ENCODE results near the gene DDAH2.

DNA sequence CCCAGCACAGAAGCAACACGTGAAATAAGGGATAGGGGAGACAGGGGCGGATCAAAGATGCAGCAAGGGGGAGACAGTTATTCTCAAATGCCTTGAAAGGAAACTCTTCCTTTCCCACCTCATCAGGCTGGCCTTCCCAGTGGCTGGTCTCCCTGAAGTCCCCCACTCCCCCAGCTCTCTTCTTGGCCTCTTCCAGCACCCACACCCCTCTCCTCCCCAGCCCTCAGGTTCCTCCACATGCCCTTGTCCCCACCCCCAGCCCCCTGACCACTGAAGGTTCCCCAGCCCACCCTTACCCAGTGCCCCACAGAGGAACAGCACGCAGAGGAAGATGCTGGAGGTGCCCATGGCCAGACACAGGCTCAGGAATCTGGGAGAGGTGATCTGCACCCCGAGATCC is 15.6 kb downstream of the DDAH2 start:
- TF ChIP-seq CEBPB (IDR thresholded peaks at IDR 0.05) (no peak), YY1 (IDR thresholded peaks at IDR 0.05; ENCODE audit: low read depth) (no peak), EP300 (IDR thresholded peaks at IDR 0.05; ENCODE audit: borderline replicate concordance) (no peak), EGR1 (IDR thresholded peaks at IDR 0.05) (no peak), TAF1 (IDR thresholded peaks at IDR 0.05; ENCODE audit: low read depth) (no peak), ZBTB7A (IDR thresholded peaks at IDR 0.05; ENCODE audit: low read depth) (no peak), MAX (IDR thresholded peaks at IDR 0.05) (no peak), TEAD4 (IDR thresholded peaks at IDR 0.05) (no peak), CREB1 (IDR thresholded peaks at IDR 0.05; ENCODE audit: low read depth) (no peak), TCF12 (IDR thresholded peaks at IDR 0.05; ENCODE audit: low read depth) (no peak), FOXM1 (IDR thresholded peaks at IDR 0.05; ENCODE audit: borderline replicate concordance, low read depth) (no peak)
- TF ChIP-seq, protein P1, sequence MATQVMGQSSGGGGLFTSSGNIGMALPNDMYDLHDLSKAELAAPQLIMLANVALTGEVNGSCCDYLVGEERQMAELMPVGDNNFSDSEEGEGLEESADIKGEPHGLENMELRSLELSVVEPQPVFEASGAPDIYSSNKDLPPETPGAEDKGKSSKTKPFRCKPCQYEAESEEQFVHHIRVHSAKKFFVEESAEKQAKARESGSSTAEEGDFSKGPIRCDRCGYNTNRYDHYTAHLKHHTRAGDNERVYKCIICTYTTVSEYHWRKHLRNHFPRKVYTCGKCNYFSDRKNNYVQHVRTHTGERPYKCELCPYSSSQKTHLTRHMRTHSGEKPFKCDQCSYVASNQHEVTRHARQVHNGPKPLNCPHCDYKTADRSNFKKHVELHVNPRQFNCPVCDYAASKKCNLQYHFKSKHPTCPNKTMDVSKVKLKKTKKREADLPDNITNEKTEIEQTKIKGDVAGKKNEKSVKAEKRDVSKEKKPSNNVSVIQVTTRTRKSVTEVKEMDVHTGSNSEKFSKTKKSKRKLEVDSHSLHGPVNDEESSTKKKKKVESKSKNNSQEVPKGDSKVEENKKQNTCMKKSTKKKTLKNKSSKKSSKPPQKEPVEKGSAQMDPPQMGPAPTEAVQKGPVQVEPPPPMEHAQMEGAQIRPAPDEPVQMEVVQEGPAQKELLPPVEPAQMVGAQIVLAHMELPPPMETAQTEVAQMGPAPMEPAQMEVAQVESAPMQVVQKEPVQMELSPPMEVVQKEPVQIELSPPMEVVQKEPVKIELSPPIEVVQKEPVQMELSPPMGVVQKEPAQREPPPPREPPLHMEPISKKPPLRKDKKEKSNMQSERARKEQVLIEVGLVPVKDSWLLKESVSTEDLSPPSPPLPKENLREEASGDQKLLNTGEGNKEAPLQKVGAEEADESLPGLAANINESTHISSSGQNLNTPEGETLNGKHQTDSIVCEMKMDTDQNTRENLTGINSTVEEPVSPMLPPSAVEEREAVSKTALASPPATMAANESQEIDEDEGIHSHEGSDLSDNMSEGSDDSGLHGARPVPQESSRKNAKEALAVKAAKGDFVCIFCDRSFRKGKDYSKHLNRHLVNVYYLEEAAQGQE (IDR thresholded peaks at IDR 0.05; ENCODE audit: low read depth), result no peak

Measured in Ishikawa (cell line).